ENCODE results near the gene KCNH1.
"Not testable (repeated sequence)": the region's sequence is repeated elsewhere in the genome, so short reads cannot be mapped to it uniquely, and the experiment has no call there.

The KCNH1 gene

GRCh38 chr1:211011128-211011527 is 122.8 kb downstream of the KCNH1 start:
- not testable (repeated sequence) for DNase-seq (ENCODE audit: low spot score)

GRCh38 chr1:211009944-211010343 is 124.0 kb downstream of the KCNH1 start:
- no peak for DNase-seq (ENCODE audit: low spot score)

DNA sequence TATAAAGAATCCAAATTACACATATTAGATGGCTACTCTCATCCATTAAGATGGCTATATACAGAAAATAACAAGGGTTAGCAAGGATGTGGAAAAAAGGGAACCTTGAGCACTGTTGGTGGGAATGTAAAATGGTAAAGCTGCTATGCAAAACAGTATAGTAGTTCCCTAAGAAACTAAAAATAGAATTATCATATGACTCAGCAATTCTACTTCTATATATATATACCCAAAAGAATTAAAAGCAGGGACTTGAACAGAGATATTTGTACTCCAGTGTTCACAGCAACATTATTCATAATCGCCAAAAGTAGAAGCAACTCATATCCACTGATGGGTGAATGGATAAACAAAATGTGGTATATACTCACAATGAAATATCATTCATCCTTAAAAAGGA is 126.1 kb downstream of the KCNH1 start:
- DNase-seq (ENCODE audit: low spot score): no peak

DNA sequence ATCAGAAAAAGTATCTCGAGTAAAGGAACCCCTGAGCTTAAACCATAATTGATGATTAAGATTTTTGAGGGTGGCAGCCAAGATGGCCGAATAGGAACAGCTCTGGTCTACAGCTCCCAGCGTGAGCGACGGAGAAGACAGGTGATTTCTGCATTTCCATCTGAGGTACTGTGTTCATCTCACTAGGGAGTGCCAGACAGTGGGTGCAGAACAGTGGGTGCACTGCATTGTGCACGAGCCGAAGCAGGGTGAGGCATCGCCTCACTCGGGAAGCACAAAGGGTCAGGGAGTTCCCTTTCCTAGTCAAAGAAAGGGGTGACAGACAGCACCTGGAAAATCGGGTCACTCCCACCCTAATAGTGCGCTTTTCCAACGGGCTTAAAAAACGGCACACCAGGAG is 138.0 kb downstream of the KCNH1 start:
- not testable (repeated sequence) for DNase-seq (ENCODE audit: low spot score)

- no peak for DNase-seq (ENCODE audit: low spot score)
Observed at GRCh38 chr1:210992837-210993236, 141.1 kb downstream of the KCNH1 start.

GRCh38 chr1:210989905-210990304 is 144.0 kb downstream of the KCNH1 start:
- no peak for DNase-seq (ENCODE audit: low spot score)

GRCh38 chr1:210981490-210981889 is 152.5 kb downstream of the KCNH1 start:
- peak; percentile 6 for DNase-seq (ENCODE audit: low spot score)

DNA sequence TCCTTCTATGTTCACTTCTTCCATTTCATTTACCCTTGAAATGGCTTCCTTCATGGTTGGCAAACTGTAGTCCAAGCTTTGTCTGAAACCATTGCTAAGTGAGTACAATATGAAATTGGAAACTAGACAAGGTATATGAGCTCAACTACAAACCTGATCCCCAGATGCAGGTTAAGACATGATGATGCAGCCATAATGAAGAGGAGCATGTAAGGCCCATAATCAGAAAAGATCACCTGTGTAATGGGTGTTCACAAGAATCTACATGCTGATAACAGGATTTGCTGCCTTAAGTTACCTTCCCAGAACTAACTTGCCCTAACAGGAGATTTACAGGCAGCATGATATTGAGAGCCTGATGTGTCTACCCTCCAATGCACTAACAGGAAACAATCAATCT is 153.9 kb downstream of the KCNH1 start:
- DNase-seq (ENCODE audit: low spot score): no peak

GRCh38 chr1:210978974-210979354 is 155.0 kb downstream of the KCNH1 start:
- DNase-seq (ENCODE audit: low spot score): no peak

DNA sequence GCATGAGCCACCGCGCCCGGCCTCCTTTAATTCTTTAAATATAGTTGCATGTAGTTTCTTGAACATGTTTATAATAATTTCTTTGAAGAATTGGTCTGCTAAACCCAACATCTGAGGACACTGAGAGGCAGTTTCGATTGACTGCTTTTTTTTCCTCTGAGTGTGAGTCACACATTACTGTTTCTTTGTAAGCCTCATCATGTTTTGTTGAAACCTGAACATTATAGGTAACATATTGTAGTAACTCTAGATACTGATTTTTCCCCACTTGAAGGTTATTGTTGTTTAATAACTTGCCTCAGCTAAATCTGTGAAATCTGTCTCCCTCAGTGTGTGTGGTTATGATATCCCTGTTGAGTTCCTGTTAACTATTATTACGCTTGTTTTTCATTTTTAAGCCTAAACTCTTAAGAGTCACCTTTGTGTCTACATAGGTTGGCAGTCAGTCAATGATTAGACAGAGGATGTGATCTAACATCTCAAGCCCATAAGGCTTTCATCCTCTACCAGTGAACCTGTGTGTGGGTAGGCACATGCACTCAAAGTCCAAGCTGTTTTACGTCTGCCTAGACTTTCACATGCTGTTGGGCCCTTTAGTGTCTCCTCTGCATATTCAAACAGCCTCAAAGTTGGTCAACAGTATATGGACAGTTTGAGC is 155.5 kb downstream of the KCNH1 start:
- DNase-seq (ENCODE audit: low spot score): no peak

- no peak for DNase-seq (ENCODE audit: low spot score)
Observed at GRCh38 chr1:210951279-210951678, 182.7 kb downstream of the KCNH1 start.

- DNase-seq (ENCODE audit: low spot score): peak; percentile 13
Observed at GRCh38 chr1:210949940-210950546, 183.9 kb downstream of the KCNH1 start.

- no peak for DNase-seq (ENCODE audit: low spot score)
Observed at GRCh38 chr1:210949489-210949888, 184.5 kb downstream of the KCNH1 start.

- no peak for DNase-seq (ENCODE audit: low spot score)
Observed at GRCh38 chr1:210949039-210949438, 184.9 kb downstream of the KCNH1 start.

GRCh38 chr1:210944252-210944651 is 189.7 kb downstream of the KCNH1 start:
- no peak for DNase-seq (ENCODE audit: low spot score)

GRCh38 chr1:210942513-210942912 is 191.4 kb downstream of the KCNH1 start:
- no peak for DNase-seq (ENCODE audit: low spot score)

DNA sequence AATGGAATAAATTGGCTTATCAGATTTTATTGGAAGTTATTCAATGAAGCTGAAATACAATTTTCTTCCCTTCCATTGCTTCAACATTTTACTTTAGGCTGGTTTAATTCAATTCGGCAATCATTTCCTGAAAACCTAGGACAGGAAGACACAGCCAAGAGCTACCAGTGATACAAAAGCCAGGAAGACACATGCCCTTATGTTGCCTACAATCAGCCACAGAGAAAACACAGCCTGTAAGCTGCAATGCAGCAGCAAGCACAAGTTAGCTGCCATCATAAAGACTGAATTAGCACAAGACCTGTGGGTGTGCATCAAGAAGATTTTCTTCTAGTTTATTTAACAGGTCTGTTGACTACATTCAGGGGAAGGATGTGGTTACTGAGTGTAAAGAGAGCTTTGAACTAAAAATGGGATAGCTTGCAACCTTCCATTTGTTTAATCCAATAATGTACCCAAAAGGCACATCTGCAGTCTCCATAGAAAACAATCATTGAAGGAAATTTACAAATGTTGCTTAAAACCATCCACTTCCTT is 193.8 kb downstream of the KCNH1 start:
- no peak for DNase-seq (ENCODE audit: low spot score)

- DNase-seq (ENCODE audit: low spot score): no peak
Observed at GRCh38 chr1:210938416-210938925, 195.5 kb downstream of the KCNH1 start.

DNA sequence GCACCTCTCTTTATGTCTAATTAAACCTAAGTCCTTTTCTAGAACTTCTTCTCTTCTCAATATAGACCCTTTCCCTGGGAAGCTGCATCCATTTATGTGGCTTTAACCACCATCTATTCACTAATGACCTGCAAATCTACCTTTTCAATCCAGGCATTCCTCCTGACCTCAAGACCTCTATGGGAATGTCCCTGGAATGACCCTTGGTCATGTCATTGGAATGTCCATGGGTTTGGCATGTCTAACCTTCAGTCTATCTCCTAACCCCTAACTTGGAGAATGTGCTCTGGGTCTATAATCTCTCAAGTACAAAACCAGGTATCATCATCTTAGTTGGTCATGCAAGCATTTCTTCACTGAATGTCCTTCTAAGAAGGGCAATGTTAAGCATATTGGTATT is 196.1 kb downstream of the KCNH1 start:
- no peak for DNase-seq (ENCODE audit: low spot score)

GRCh38 chr1:210935905-210936304 is 198.0 kb downstream of the KCNH1 start:
- no peak for DNase-seq (ENCODE audit: low spot score)

DNA sequence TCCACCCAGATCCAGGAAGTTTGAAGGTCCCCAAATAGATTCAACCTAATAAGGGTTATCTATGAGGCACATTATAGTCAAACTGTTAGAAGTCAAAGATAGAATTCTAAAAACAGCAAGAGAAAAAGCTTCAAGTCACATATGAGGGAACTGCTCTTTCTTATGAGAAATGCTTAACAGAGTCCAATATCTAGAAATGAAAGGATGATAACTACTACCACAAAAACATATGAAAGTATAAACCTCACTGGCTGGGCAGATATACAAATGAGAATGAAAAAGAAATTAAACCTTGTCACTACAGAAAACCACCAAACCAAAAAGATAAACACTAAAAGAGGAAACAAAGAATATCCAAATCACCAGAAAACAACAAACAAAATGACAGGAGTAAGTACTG is 201.8 kb downstream of the KCNH1 start:
- no peak for DNase-seq (ENCODE audit: low spot score)

DNA sequence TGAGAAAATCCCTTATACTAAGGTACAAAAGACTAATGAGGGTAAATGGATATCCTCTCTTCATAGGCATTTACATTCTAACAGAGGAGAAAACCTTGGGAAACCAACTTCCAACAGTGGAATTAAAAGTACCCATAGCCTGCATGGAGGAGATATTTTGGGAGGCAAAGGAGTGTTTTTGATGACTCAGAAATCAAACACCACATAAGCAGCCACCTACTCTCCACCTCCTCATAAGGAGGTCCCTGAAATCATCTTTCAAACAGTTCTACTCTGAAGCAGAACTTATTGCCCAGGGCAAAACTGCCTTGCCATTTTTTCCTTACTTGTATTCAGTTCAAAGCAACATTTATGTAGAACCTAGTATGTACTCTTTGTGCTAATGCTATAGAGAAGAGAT is 211.3 kb downstream of the KCNH1 start:
- DNase-seq (ENCODE audit: low spot score): no peak

All from AG08395 (cell line).